ENCODE measurements around the gene TARDBP.

TARDBP gene

GRCh38 chr1:10969267-10969970 lies 43.0 kb upstream of the TARDBP start:
- Histone ChIP-seq H3K23ac (ENCODE audit: low read length) (no peak overlapping the region), H3K27ac (ENCODE audit: low read depth, low read length) (no peak overlapping the region), H4K12ac (ENCODE audit: low read depth, low read length) (no peak overlapping the region), H3K4me3 (ENCODE audit: low read depth, low read length) (no peak overlapping the region), H3K27me3 (ENCODE audit: insufficient read depth, low read length) (no peaks in the 10 kb centered on the region), H2AFZ (ENCODE audit: insufficient read depth, low read length, poor library complexity) (no peak overlapping the region), H3K18ac (ENCODE audit: low read length) (no peak overlapping the region), H3K79me1 (ENCODE audit: low read length) (no peaks in the 10 kb centered on the region), H3K36me3 (ENCODE audit: control insufficient read depth in 1 of 2, insufficient read depth in 2 of 2, low read length in 2 of 2) (no peaks in the 10 kb centered on the region), H2AK5ac (ENCODE audit: low read length) (no peak overlapping the region), H2BK12ac (ENCODE audit: low read length) (no peak overlapping the region), H4K8ac (ENCODE audit: low read depth, low read length) (no peak overlapping the region), H4K91ac (ENCODE audit: low read depth, low read length) (no peak overlapping the region), H3K79me2 (ENCODE audit: control insufficient read depth, insufficient read depth, low read length, poor library complexity) (no peaks in the 10 kb centered on the region), H3K9me3 (ENCODE audit: insufficient read depth, low read depth, low read length) (no peaks in the 10 kb centered on the region), H3K4ac (ENCODE audit: low read depth, low read length) (no peak overlapping the region), H3K4me1 (ENCODE audit: control insufficient read depth in 1 of 2, insufficient read depth in 2 of 2, low read length in 2 of 2) (no peaks in the 10 kb centered on the region), H2BK5ac (ENCODE audit: low read depth, low read length, poor library complexity) (no peak overlapping the region), H2BK120ac (ENCODE audit: insufficient read depth, low read length, poor library complexity) (no peak overlapping the region), H3K14ac (ENCODE audit: low read length) (no peak overlapping the region), H3K4me2 (ENCODE audit: low read length) (no peak overlapping the region), H3K9ac (ENCODE audit: low read length) (no peak overlapping the region)
- no CpG with 5 or more reads among the region's 14 CpGs for WGBS (ENCODE audit: extremely low coverage, insufficient coverage, insufficient read length)
- DNase-seq, result no peak

- Histone ChIP-seq H2AFZ (ENCODE audit: insufficient read depth, low read length, poor library complexity) (no peak overlapping the region), H4K91ac (ENCODE audit: low read depth, low read length) (no peak overlapping the region), H3K4ac (ENCODE audit: low read depth, low read length) (no peak overlapping the region), H3K23ac (ENCODE audit: low read length) (no peak overlapping the region), H3K79me1 (ENCODE audit: low read length) (no peaks in the 10 kb centered on the region), H2BK120ac (ENCODE audit: insufficient read depth, low read length, poor library complexity) (no peak overlapping the region), H3K9ac (ENCODE audit: low read length) (no peak overlapping the region), H3K27ac (ENCODE audit: low read depth, low read length) (no peak overlapping the region), H3K4me1 (ENCODE audit: control insufficient read depth in 1 of 2, insufficient read depth in 2 of 2, low read length in 2 of 2) (no peaks in the 10 kb centered on the region), H2BK12ac (ENCODE audit: low read length) (no peak overlapping the region), H3K14ac (ENCODE audit: low read length) (no peak overlapping the region), H4K8ac (ENCODE audit: low read depth, low read length) (no peak overlapping the region), H3K18ac (ENCODE audit: low read length) (no peak overlapping the region), H3K27me3 (ENCODE audit: insufficient read depth, low read length) (no peaks in the 10 kb centered on the region), H3K4me3 (ENCODE audit: low read depth, low read length) (no peak overlapping the region), H4K12ac (ENCODE audit: low read depth, low read length) (no peak overlapping the region), H3K79me2 (ENCODE audit: control insufficient read depth, insufficient read depth, low read length, poor library complexity) (no peaks in the 10 kb centered on the region), H2BK5ac (ENCODE audit: low read depth, low read length, poor library complexity) (no peak overlapping the region), H2AK5ac (ENCODE audit: low read length) (no peak overlapping the region), H3K4me2 (ENCODE audit: low read length) (no peak overlapping the region), H3K9me3 (ENCODE audit: insufficient read depth, low read depth, low read length) (no peaks in the 10 kb centered on the region), H3K36me3 (ENCODE audit: control insufficient read depth in 1 of 2, insufficient read depth in 2 of 2, low read length in 2 of 2) (no peaks in the 10 kb centered on the region)
- DNase-seq, result no peak
- WGBS (ENCODE audit: extremely low coverage, insufficient coverage, insufficient read length), result no CpG with 5 or more reads among the region's 2 CpGs
These were observed 42.5 kb upstream of the TARDBP start for GRCh38 chr1:10969971-10970332.

GRCh38 chr1:10973552-10973951 lies 38.9 kb upstream of the TARDBP start:
- no peak overlapping the region for H3K27ac ChIP-seq (ENCODE audit: low read depth, low read length)
- H3K79me2 ChIP-seq (ENCODE audit: control insufficient read depth, insufficient read depth, low read length, poor library complexity), result no peaks in the 10 kb centered on the region
- H3K4me1 ChIP-seq (ENCODE audit: control insufficient read depth in 1 of 2, insufficient read depth in 2 of 2, low read length in 2 of 2), result no peaks in the 10 kb centered on the region
- H4K91ac ChIP-seq (ENCODE audit: low read depth, low read length), result no peak overlapping the region
- no peak overlapping the region for H3K4ac ChIP-seq (ENCODE audit: low read depth, low read length)
- H2AK5ac ChIP-seq (ENCODE audit: low read length), result no peak overlapping the region
- no CpG with 5 or more reads among the region's 10 CpGs for WGBS (ENCODE audit: extremely low coverage, insufficient coverage, insufficient read length)
- H2AFZ ChIP-seq (ENCODE audit: insufficient read depth, low read length, poor library complexity), result no peak overlapping the region
- H3K27me3 ChIP-seq (ENCODE audit: insufficient read depth, low read length), result no peaks in the 10 kb centered on the region
- no peak overlapping the region for H4K12ac ChIP-seq (ENCODE audit: low read depth, low read length)
- no peak overlapping the region for H3K4me3 ChIP-seq (ENCODE audit: low read depth, low read length)
- H3K4me2 ChIP-seq (ENCODE audit: low read length), result no peak overlapping the region
- no peaks in the 10 kb centered on the region for H3K79me1 ChIP-seq (ENCODE audit: low read length)
- no peak overlapping the region for H3K18ac ChIP-seq (ENCODE audit: low read length)
- H4K8ac ChIP-seq (ENCODE audit: low read depth, low read length), result no peak overlapping the region
- H3K23ac ChIP-seq (ENCODE audit: low read length), result no peak overlapping the region
- H3K14ac ChIP-seq (ENCODE audit: low read length), result no peak overlapping the region
- H2BK12ac ChIP-seq (ENCODE audit: low read length), result no peak overlapping the region
- no peaks in the 10 kb centered on the region for H3K36me3 ChIP-seq (ENCODE audit: control insufficient read depth in 1 of 2, insufficient read depth in 2 of 2, low read length in 2 of 2)
- H3K9ac ChIP-seq (ENCODE audit: low read length), result no peak overlapping the region
- no peak overlapping the region for H2BK5ac ChIP-seq (ENCODE audit: low read depth, low read length, poor library complexity)
- no peak overlapping the region for H2BK120ac ChIP-seq (ENCODE audit: insufficient read depth, low read length, poor library complexity)
- DNase-seq, result no peak
- no peaks in the 10 kb centered on the region for H3K9me3 ChIP-seq (ENCODE audit: insufficient read depth, low read depth, low read length)

- no peak overlapping the region for H2BK120ac ChIP-seq (ENCODE audit: insufficient read depth, low read length, poor library complexity)
- no CpG with 5 or more reads among the region's 17 CpGs for WGBS (ENCODE audit: extremely low coverage, insufficient coverage, insufficient read length)
These were observed 38.2 kb upstream of the TARDBP start for GRCh38 chr1:10973956-10974881.

More at GRCh38 chr1:10973956-10974881, 38.2 kb upstream of the TARDBP start:
- H4K8ac ChIP-seq (ENCODE audit: low read depth, low read length), result no peak overlapping the region
- H3K14ac ChIP-seq (ENCODE audit: low read length), result no peak overlapping the region
- no peak overlapping the region for H3K4ac ChIP-seq (ENCODE audit: low read depth, low read length)
- H2BK5ac ChIP-seq (ENCODE audit: low read depth, low read length, poor library complexity), result no peak overlapping the region
- no peak overlapping the region for H3K4me2 ChIP-seq (ENCODE audit: low read length)
- no peaks in the 10 kb centered on the region for H3K79me2 ChIP-seq (ENCODE audit: control insufficient read depth, insufficient read depth, low read length, poor library complexity)
- no peak for DNase-seq
- H3K9me3 ChIP-seq (ENCODE audit: insufficient read depth, low read depth, low read length), result no peaks in the 10 kb centered on the region
- H3K36me3 ChIP-seq (ENCODE audit: control insufficient read depth in 1 of 2, insufficient read depth in 2 of 2, low read length in 2 of 2), result no peaks in the 10 kb centered on the region
- no peak overlapping the region for H3K23ac ChIP-seq (ENCODE audit: low read length)
- H3K4me1 ChIP-seq (ENCODE audit: control insufficient read depth in 1 of 2, insufficient read depth in 2 of 2, low read length in 2 of 2), result no peaks in the 10 kb centered on the region
- no peaks in the 10 kb centered on the region for H3K27me3 ChIP-seq (ENCODE audit: insufficient read depth, low read length)
- H3K4me3 ChIP-seq (ENCODE audit: low read depth, low read length), result no peak overlapping the region
- H3K79me1 ChIP-seq (ENCODE audit: low read length), result no peaks in the 10 kb centered on the region
- no peak overlapping the region for H4K12ac ChIP-seq (ENCODE audit: low read depth, low read length)
- H3K27ac ChIP-seq (ENCODE audit: low read depth, low read length), result no peak overlapping the region
- H2BK12ac ChIP-seq (ENCODE audit: low read length), result no peak overlapping the region
- H3K9ac ChIP-seq (ENCODE audit: low read length), result no peak overlapping the region
- no peak overlapping the region for H4K91ac ChIP-seq (ENCODE audit: low read depth, low read length)
- no peak overlapping the region for H2AK5ac ChIP-seq (ENCODE audit: low read length)
- no peak overlapping the region for H2AFZ ChIP-seq (ENCODE audit: insufficient read depth, low read length, poor library complexity)
- no peak overlapping the region for H3K18ac ChIP-seq (ENCODE audit: low read length)

Measured in trophoblast cell (in vitro differentiated cells and primary cell).